Measurements from ENCODE around the gene UBE3C.

The UBE3C gene

GRCh38 chr7:157177333-157177982 lies 38.7 kb downstream of the UBE3C start:
- DNase-seq (ENCODE audit: low spot score) = no peak

GRCh38 chr7:157177983-157178381 lies 39.3 kb downstream of the UBE3C start:
- no peak for DNase-seq (ENCODE audit: low spot score)

- no peak for DNase-seq (ENCODE audit: low spot score)
Measured at GRCh38 chr7:157183832-157184231, 45.1 kb downstream of the UBE3C start.

DNA sequence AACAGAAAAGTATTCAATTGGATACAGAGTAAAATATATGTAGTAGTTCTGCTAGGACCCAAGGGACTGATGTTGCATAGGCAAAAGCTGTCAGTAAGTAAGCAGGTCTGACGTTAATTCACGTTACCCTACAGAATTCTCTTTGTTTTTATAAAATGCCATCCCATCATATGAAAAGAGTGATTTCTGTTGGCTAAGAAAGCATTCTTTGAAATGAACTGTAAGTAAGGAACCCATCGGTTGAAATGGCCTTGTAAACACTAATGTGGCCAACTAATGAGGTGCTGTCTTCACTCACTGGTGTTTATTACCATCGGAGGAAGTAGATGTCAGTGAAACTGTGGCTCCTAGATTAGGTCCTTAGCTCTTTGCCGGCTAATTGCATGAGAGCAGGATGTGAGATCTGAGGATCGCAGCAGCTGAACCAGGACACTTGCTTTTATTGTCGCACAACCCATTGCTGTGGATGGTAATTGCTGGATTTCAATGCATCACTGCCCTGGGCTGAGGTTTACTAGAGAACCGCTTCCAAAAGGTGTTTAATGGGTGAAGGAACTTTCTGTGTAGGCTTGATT lies 49.5 kb downstream of the UBE3C start:
- no peak for DNase-seq (ENCODE audit: low spot score)

DNA sequence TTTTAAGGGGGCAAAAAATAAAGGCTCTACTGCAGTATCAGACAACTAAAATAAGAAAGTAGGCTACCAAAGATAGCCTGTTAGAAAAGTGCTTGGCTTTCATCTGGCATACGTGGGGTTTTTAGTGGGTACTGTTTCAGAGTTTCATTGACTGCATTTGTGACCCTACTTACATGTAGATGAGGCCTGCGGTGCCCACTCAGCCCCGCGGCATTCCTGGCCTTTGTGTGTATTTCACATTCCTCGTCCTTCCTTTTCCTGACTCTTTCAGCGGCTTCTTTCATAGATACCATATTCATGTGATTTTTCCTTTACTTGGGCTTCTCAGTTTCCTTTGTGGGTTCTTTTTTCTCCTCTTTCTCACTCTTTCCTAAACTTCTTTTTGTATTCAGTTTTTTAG lies 50.7 kb downstream of the UBE3C start:
- DNase-seq (ENCODE audit: low spot score) = no peak

DNA sequence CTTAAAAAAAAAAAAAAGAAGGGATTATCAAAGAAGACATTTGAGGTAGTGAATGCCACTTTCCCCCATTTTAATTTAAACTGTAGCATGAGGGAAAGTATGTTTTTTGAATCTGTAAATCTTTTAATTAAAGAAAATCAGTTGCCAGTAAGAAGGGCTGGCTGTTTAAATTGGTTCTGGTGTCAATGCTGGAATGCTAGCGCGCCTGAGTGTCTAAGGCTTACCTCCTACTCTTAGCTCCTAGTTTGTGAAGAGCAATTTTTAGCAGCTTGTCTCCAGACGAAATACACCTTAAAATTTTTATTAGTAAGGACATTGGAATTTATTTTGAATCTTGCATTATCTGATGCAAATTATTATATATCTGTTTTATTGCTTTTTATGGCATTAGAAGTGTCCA lies 54.1 kb downstream of the UBE3C start:
- no peak for DNase-seq (ENCODE audit: low spot score)

DNA sequence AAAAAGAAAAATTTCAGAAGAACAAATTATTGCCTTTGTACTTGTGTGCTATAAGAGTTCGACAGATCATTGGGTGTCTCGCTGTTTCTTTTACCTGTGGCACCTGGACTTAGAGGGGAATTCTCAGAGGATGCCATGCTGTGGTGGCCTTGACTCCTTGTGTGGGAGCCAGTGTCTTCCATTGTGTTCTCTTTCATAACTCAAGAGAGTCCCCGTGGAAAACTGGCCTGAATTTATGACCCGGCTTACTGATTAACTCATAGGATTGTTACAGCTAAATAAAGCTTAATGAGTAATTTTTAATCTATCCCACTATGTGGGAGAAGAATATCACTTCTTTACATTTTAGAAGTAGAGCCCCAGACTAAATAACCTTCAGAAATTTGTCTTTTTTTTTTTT lies 54.5 kb downstream of the UBE3C start:
- no peak for DNase-seq (ENCODE audit: low spot score)

- no peak for DNase-seq (ENCODE audit: low spot score)
Measured at GRCh38 chr7:157194948-157195347, 56.2 kb downstream of the UBE3C start.

- DNase-seq (ENCODE audit: low spot score) = no peak
Measured at GRCh38 chr7:157195868-157196267, 57.1 kb downstream of the UBE3C start.

DNA sequence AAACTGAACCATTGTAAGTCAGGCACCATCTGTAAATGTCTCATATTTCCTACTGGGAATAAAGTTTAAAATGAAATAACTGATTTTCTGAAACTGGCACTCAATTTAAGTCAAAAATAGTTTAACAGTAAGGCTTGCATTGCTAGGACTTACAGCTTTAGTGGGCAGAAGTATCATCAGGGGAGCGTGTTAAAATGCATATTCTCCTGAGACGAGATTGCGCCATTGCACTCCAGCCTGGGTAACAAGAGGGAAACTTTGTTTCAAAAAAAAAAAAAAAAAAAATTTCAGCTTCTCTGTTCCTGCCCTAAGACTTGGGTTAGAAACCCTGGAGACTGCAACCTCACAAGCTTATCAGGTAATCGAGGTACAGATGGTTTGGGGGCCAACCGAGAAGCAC lies 65.4 kb downstream of the UBE3C start:
- no peak for DNase-seq (ENCODE audit: low spot score)

- no peak for DNase-seq (ENCODE audit: low spot score)
Measured at GRCh38 chr7:157205438-157205837, 66.7 kb downstream of the UBE3C start.

DNA sequence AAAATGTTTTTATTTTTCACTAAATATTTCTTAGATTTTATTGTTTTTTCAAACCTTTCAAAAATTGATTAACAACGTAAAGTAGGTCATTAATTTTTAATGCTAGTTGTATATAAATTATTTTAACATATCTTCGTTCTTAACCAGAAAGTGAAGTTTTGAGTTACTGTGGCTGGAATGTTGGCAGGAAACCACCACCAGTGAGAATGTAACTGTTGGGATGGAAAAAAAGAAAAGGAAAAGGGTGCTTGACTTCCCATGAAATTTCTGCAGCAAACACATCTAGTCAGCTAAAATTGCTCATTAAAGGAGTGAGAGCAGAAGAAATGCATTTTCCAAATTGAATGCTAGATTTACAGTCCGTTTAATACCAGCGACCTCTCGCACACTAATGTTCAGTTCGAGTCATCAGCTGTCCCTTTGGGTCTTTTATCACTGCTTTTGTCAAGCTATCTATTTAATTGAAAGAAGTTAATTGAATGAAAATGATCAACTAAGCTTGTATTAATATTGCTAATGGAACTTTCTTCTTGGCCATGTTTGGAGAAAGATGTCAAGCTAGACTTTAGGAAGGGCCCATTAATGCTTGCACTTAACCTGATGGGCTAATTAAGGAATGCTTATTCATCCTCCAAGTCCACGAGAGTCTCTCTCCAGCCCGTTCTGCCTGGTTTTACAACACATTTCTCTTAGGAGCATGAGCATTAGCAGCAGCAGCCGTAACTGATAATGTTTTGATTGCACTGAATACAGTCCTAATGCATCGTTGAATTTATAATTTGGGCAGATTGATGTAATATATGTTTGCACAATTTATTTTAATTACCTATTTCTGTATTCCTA lies 70.1 kb downstream of the UBE3C start:
- no peak for DNase-seq (ENCODE audit: low spot score)

- DNase-seq (ENCODE audit: low spot score) = no peak
Measured at GRCh38 chr7:157210682-157211081, 72.0 kb downstream of the UBE3C start.

GRCh38 chr7:157211690-157212089 lies 73.0 kb downstream of the UBE3C start:
- no peak for DNase-seq (ENCODE audit: low spot score)

- no peak for DNase-seq (ENCODE audit: low spot score)
Measured at GRCh38 chr7:157219154-157219553, 80.4 kb downstream of the UBE3C start.

DNA sequence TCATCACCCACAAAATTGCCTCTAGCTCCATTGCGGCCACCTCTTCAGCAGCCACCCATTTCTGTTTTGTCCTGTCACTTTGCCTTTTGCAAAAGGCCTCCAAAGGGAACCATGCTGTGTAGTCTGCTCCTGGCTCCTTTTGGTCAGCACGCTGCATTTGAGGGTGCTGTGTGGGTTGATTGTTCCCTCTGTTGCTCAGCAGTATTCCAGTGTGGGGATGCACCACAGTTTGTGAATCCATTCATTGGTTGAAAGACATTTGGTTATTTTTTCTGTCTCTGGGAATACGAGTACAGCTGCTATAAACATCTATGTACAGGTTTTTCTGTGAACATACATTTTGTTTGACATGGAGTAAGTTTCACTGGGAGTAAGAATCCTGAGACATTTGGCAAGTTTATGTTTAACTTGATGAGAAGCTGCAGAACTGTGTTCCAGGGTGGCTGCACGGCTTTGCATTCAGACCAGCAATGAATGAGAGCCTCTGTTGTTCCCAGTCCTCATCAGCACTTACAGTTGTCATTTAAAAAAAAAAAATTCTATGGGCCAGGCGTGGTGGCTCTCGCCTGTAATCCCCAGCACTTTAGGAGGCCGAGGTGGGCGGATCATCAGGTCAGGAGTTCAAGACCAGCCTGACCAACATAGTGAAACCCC lies 82.3 kb downstream of the UBE3C start:
- DNase-seq (ENCODE audit: low spot score) = no peak

DNA sequence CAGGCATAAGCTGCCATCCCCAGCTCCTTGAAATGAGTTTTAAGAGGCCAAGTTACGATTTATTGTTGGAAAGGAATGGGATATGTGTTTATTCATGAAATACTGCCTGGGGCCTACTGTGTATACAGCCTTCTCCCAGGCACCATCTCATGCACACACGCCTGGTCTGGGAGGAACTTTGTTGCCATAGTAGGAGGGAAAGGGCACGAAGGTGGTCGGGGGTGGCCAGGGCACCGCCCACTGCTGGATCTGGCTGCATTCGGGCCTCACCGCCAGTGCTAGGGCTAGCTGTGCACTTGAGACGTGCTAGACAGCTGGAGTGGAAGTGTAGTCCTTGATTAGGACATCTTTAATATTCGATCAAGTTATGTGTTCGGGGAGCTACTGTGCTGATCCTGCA lies 84.0 kb downstream of the UBE3C start:
- no peak for DNase-seq (ENCODE audit: low spot score)

- DNase-seq (ENCODE audit: low spot score) = no peak
Measured at GRCh38 chr7:157224627-157225026, 85.9 kb downstream of the UBE3C start.

GRCh38 chr7:157228864-157229422 lies 90.2 kb downstream of the UBE3C start:
- no peak for DNase-seq (ENCODE audit: low spot score)

- DNase-seq (ENCODE audit: low spot score) = no peak
Measured at GRCh38 chr7:157233677-157234076, 95.0 kb downstream of the UBE3C start.

DNA sequence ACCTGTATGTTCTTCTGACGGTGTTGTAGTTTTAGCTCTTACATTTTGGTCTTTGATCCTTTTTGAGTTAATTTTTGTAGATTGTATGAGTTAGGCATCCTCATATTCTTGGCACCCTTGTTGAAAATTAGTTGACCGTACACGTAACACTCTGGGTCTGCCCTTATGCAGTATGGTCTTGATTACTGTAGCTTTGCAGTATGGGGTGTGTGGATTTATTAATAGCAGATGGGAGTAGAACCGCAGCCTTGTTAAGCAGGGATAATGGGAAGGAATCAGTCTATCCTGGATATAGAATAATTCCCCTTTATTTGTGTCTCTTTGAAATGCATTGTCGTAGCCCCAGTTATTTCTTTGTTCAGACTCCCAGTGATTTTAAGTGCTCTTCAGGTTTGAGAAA lies 95.5 kb downstream of the UBE3C start:
- no peak for DNase-seq (ENCODE audit: low spot score)
